Liver (tissue), 3 donors: ENCODE data around the gene YPEL2.

Experiments used
- ATF3 ChIP-seq: IDR thresholded peaks from 2 replicates; pipeline ENCODE4 v1.6.1; 2016; ENCODE audit warnings: antibody characterized with exemption
- CTCF ChIP-seq: fragments of 150-350 bp; IDR thresholded peaks from 2 replicates; pipeline ENCODE4 v1.5.1; 2017; ENCODE audit warnings: improper control_type of control experiment, low read depth, low read length; ENCODE audit not compliant: missing input control
- EGR1 ChIP-seq, 2 donors: IDR thresholded peaks; 2 replicates each; pipeline ENCODE4 v1.6.1; 2016 to 2018; ENCODE audit warnings: antibody characterized with exemption in 2 of 2, low read depth in 2 of 2
- FOXA1 ChIP-seq: IDR thresholded peaks from 2 replicates; pipeline ENCODE4 v1.6.1; 2016; ENCODE audit warnings: antibody characterized with exemption
- GABPA ChIP-seq, 2 donors: IDR thresholded peaks in 1 of 2; conservative IDR thresholded peaks in 1 of 2; 2 replicates each; pipeline ENCODE4 v1.6.1; 2016; ENCODE audit warnings: antibody characterized with exemption in 2 of 2, mild to moderate bottlenecking in 1 of 2, moderate library complexity in 1 of 2
- HNF4G ChIP-seq: IDR thresholded peaks from 2 replicates; pipeline ENCODE4 v1.6.1; 2016; ENCODE audit warnings: antibody characterized with exemption
- JUND ChIP-seq, 2 donors: IDR thresholded peaks; 2 replicates each; pipeline ENCODE4 v1.6.1; 2016; ENCODE audit warnings: antibody characterized with exemption in 2 of 2
- MAX ChIP-seq: IDR thresholded peaks from 2 replicates; pipeline ENCODE4 v1.6.1; 2016; ENCODE audit warnings: antibody characterized with exemption
- NR2F2 ChIP-seq: IDR thresholded peaks from 2 replicates; pipeline ENCODE4 v1.6.1; 2016; ENCODE audit warnings: antibody characterized with exemption
- RAD21 ChIP-seq, 2 donors: IDR thresholded peaks; 2 replicates each; pipeline ENCODE4 v1.6.1; 2016; ENCODE audit warnings: antibody characterized with exemption in 2 of 2, mild to moderate bottlenecking in 2 of 2
- REST ChIP-seq: IDR thresholded peaks from 2 replicates; pipeline ENCODE4 v1.6.1; 2016; ENCODE audit warnings: antibody characterized with exemption, mild to moderate bottlenecking
- TAF1 ChIP-seq: conservative IDR thresholded peaks from 2 replicates; pipeline ENCODE4 v1.6.1; 2016; ENCODE audit warnings: antibody characterized with exemption, mild to moderate bottlenecking
- YY1 ChIP-seq: IDR thresholded peaks from 2 replicates; pipeline ENCODE4 v1.6.1; 2016; ENCODE audit warnings: antibody characterized with exemption, mild to moderate bottlenecking
- ZBTB33 ChIP-seq: IDR thresholded peaks from 2 replicates; pipeline ENCODE4 v1.6.1; 2016; ENCODE audit warnings: antibody characterized with exemption
- donor health status: healthy.
- donor health status: healthy.

- TF ChIP-seq MAX (no peak), CTCF (no peak), NR2F2 (no peak), TAF1 (no peak), EGR1 (IDR thresholded peaks at IDR 0.05; ENCODE audit: low read depth in 2 of 2) (no peak), RAD21 (IDR thresholded peaks at IDR 0.05) (no peak), GABPA (IDR thresholded peaks at IDR 0.05 in 1 of 2, conservative IDR thresholded peaks at IDR 0.05 in 1 of 2) (no peak), JUND (IDR thresholded peaks at IDR 0.05) (no peak), ATF3 (no peak), FOXA1 (no peak), REST (no peak), ZBTB33 (no peak), YY1 (no peak), HNF4G (no peak)
Observed at GRCh38 chr17:59338498-59338897, 7.0 kb downstream of the YPEL2 start.
